OCI-LY7 (cell line): ENCODE measurements around the gene RFPL1.

Experiments
- EZH2phosphoT487 ChIP-seq: fragments of 200-600 bp; sonication (generic); IDR thresholded peaks from 2 replicates; pipeline ENCODE4 v1.6.1; 2018; ENCODE audit warnings: low read depth, borderline replicate concordance, mild to moderate bottlenecking, mixed run types, antibody characterized with exemption, low read length, moderate library complexity, mixed read lengths
- TF ChIP-seq, protein P1 (sequence below): fragments of 200-600 bp; sonication (generic); conservative IDR thresholded peaks from 2 replicates; pipeline ENCODE4 v1.5.1; 2014; ENCODE audit warnings: mild to moderate bottlenecking, antibody characterized with exemption, low read length, moderate library complexity, mixed read lengths

DNA sequence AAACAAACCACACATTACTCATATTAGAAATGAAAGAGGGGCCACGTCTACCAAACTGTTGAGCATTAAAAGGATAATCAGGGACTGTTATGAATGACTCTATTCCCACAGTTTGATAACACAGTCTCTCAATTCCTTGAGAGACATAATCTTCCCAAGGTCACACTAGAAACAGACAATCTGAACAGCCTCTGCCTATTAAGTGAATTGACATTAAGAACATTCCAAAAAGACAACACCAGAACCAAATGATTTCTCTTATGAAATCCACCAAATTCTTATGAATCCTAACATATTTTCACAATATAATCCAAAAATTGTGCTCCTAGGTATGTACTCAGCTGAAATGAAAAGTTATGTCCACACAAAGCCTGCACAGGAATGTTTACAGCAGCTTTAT lies 4.6 kb downstream of the RFPL1 start:
- TF ChIP-seq, protein P1, sequence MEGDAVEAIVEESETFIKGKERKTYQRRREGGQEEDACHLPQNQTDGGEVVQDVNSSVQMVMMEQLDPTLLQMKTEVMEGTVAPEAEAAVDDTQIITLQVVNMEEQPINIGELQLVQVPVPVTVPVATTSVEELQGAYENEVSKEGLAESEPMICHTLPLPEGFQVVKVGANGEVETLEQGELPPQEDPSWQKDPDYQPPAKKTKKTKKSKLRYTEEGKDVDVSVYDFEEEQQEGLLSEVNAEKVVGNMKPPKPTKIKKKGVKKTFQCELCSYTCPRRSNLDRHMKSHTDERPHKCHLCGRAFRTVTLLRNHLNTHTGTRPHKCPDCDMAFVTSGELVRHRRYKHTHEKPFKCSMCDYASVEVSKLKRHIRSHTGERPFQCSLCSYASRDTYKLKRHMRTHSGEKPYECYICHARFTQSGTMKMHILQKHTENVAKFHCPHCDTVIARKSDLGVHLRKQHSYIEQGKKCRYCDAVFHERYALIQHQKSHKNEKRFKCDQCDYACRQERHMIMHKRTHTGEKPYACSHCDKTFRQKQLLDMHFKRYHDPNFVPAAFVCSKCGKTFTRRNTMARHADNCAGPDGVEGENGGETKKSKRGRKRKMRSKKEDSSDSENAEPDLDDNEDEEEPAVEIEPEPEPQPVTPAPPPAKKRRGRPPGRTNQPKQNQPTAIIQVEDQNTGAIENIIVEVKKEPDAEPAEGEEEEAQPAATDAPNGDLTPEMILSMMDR: no peak
- no peak for TF ChIP-seq EZH2phosphoT487
